Measurements from ENCODE around the gene UBE2S.
"Not testable (repeated sequence)": the region's sequence is repeated elsewhere in the genome, so short reads cannot be mapped to it uniquely, and the experiment has no call there.

UBE2S gene

GRCh38 chr19:55452749-55453346 lies 45.3 kb upstream of the UBE2S start:
- H3K27ac ChIP-seq (ENCODE audit: low read depth, low read length): no peak overlapping the region
- no peak overlapping the region for H3K4ac ChIP-seq (ENCODE audit: low read depth, low read length)
- peak; percentile 92 for DNase-seq
- H3K27me3 ChIP-seq (ENCODE audit: insufficient read depth, low read length, poor library complexity): peaks cover 17% of the 10 kb centered on the region
- H3K4me1 ChIP-seq (ENCODE audit: control insufficient read depth, low read depth, low read length): no peaks in the 10 kb centered on the region
- H2BK120ac ChIP-seq (ENCODE audit: low read depth, low read length): no peak overlapping the region
- H2AK5ac ChIP-seq (ENCODE audit: low read length): no peak overlapping the region
- H3K4me3 ChIP-seq (ENCODE audit: low read length): no peak overlapping the region
- H2BK15ac ChIP-seq (replicated peaks; ENCODE audit: low read depth): no peak overlapping the region
- H4K8ac ChIP-seq (ENCODE audit: low read depth, low read length): no peak overlapping the region
- no peak overlapping the region for H3K18ac ChIP-seq (ENCODE audit: low read length)
- H3K9ac ChIP-seq (ENCODE audit: low read length): no peak overlapping the region
- WGBS (ENCODE audit: extremely low coverage, insufficient coverage, low lambda C conversion rate): no CpG with 5 or more reads among the region's 34 CpGs
- H3K56ac ChIP-seq (ENCODE audit: low read length): no peak overlapping the region
- no peaks in the 10 kb centered on the region for H3K79me2 ChIP-seq (ENCODE audit: control insufficient read depth, insufficient read depth, low read length)
- H3K79me1 ChIP-seq (ENCODE audit: low read length): no peaks in the 10 kb centered on the region
- H2BK5ac ChIP-seq (ENCODE audit: low read length): no peak overlapping the region
- H3K23ac ChIP-seq (ENCODE audit: low read length): no peak overlapping the region
- no peak overlapping the region for H4K5ac ChIP-seq (ENCODE audit: low read length)
- no peaks in the 10 kb centered on the region for H3K36me3 ChIP-seq (ENCODE audit: control insufficient read depth, insufficient read depth, low read length)
- no peak overlapping the region for H3K4me2 ChIP-seq (ENCODE audit: low read length)

DNA sequence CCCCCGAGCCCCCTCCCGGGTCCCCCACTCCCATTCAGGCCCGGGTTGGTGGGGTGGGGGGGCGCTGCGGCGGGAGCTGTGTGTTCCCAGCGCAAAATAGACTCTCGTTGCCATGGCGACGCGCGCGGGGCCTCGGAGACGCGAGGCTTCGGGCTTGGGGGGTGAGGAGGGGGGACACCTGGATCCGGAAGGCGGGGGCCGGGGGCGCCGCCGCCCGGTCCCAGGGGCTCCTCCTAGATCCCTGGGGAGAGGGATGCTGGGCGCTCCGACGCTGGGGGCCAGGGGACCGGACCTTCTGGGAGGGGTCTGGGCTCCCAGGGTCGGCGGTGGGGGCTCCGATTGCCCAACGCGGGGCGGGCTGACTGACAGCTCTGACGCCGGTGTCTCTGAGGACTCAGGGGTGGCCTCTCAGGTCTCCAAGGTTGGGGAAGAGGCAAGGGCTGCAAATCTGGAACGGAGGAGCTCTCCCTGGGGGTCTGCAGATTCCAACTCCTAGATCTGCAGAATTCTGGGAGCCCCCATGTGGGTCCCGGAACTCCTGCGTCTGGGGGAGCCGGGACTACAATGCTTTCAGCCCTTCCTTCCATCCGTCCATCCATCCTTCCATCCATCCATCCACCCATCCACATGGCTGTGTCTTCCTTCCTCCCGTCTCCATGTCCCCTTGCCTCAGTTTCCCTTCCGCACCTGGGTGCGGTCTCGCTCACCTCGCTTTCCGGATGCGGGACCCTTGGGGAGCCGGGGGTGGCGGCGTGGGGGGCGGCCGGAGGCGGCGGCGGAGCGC lies 44.6 kb upstream of the UBE2S start:
- no peak overlapping the region for H2AK5ac ChIP-seq (ENCODE audit: low read length)
- H3K18ac ChIP-seq (ENCODE audit: low read length): no peak overlapping the region
- H3K56ac ChIP-seq (ENCODE audit: low read length): peak overlapping the region; percentile 30
- no peak overlapping the region for H3K27ac ChIP-seq (ENCODE audit: low read depth, low read length)
- H3K27me3 ChIP-seq (ENCODE audit: insufficient read depth, low read length, poor library complexity): peaks cover 17% of the 10 kb centered on the region
- no peak overlapping the region for H2BK120ac ChIP-seq (ENCODE audit: low read depth, low read length)
- no peak for DNase-seq
- no peak overlapping the region for H4K5ac ChIP-seq (ENCODE audit: low read length)
- no peak overlapping the region for H3K4me3 ChIP-seq (ENCODE audit: low read length)
- no peaks in the 10 kb centered on the region for H3K36me3 ChIP-seq (ENCODE audit: control insufficient read depth, insufficient read depth, low read length)
- no CpG with 5 or more reads among the region's 57 CpGs for WGBS (ENCODE audit: extremely low coverage, insufficient coverage, low lambda C conversion rate)
- no peak overlapping the region for H3K4ac ChIP-seq (ENCODE audit: low read depth, low read length)
- no peak overlapping the region for H2BK5ac ChIP-seq (ENCODE audit: low read length)
- H3K79me1 ChIP-seq (ENCODE audit: low read length): no peaks in the 10 kb centered on the region
- H3K23ac ChIP-seq (ENCODE audit: low read length): no peak overlapping the region
- H4K8ac ChIP-seq (ENCODE audit: low read depth, low read length): no peak overlapping the region
- no peaks in the 10 kb centered on the region for H3K79me2 ChIP-seq (ENCODE audit: control insufficient read depth, insufficient read depth, low read length)
- H3K4me2 ChIP-seq (ENCODE audit: low read length): peak overlapping the region; percentile 42
- H3K9ac ChIP-seq (ENCODE audit: low read length): peak overlapping the region; percentile 45
- no peaks in the 10 kb centered on the region for H3K4me1 ChIP-seq (ENCODE audit: control insufficient read depth, low read depth, low read length)
- no peak overlapping the region for H2BK15ac ChIP-seq (replicated peaks; ENCODE audit: low read depth)

- DNase-seq: no peak
- WGBS (ENCODE audit: extremely low coverage, insufficient coverage, low lambda C conversion rate): no CpG with 5 or more reads among the region's 80 CpGs
- peaks cover 17% of the 10 kb centered on the region for H3K27me3 ChIP-seq (ENCODE audit: insufficient read depth, low read length, poor library complexity)
These were observed 43.8 kb upstream of the UBE2S start for GRCh38 chr19:55451163-55451964.

GRCh38 chr19:55449469-55449868 lies 41.9 kb upstream of the UBE2S start:
- H4K5ac ChIP-seq (ENCODE audit: low read length): no peak overlapping the region
- H3K4me3 ChIP-seq (ENCODE audit: low read length): no peak overlapping the region
- H3K18ac ChIP-seq (ENCODE audit: low read length): no peak overlapping the region
- no peak for DNase-seq
- no peak overlapping the region for H3K23ac ChIP-seq (ENCODE audit: low read length)
- H3K36me3 ChIP-seq (ENCODE audit: control insufficient read depth, insufficient read depth, low read length): no peaks in the 10 kb centered on the region
- WGBS (ENCODE audit: extremely low coverage, insufficient coverage, low lambda C conversion rate): no CpG with 5 or more reads among the region's 16 CpGs
- no peak overlapping the region for H2BK5ac ChIP-seq (ENCODE audit: low read length)
- H3K27ac ChIP-seq (ENCODE audit: low read depth, low read length): no peak overlapping the region
- no peak overlapping the region for H3K4me2 ChIP-seq (ENCODE audit: low read length)
- no peak overlapping the region for H2BK120ac ChIP-seq (ENCODE audit: low read depth, low read length)
- peaks cover 28% of the 10 kb centered on the region for H3K27me3 ChIP-seq (ENCODE audit: insufficient read depth, low read length, poor library complexity)
- no peaks in the 10 kb centered on the region for H3K79me1 ChIP-seq (ENCODE audit: low read length)
- H3K4ac ChIP-seq (ENCODE audit: low read depth, low read length): no peak overlapping the region
- no peak overlapping the region for H4K8ac ChIP-seq (ENCODE audit: low read depth, low read length)
- no peaks in the 10 kb centered on the region for H3K79me2 ChIP-seq (ENCODE audit: control insufficient read depth, insufficient read depth, low read length)
- no peak overlapping the region for H3K9ac ChIP-seq (ENCODE audit: low read length)
- no peak overlapping the region for H2AK5ac ChIP-seq (ENCODE audit: low read length)
- no peaks in the 10 kb centered on the region for H3K4me1 ChIP-seq (ENCODE audit: control insufficient read depth, low read depth, low read length)
- no peak overlapping the region for H2BK15ac ChIP-seq (replicated peaks; ENCODE audit: low read depth)
- no peak overlapping the region for H3K56ac ChIP-seq (ENCODE audit: low read length)

More at GRCh38 chr19:55451163-55451964, 43.8 kb upstream of the UBE2S start:
- H3K4ac ChIP-seq (ENCODE audit: low read depth, low read length): no peak overlapping the region
- H3K79me2 ChIP-seq (ENCODE audit: control insufficient read depth, insufficient read depth, low read length): no peaks in the 10 kb centered on the region
- H3K36me3 ChIP-seq (ENCODE audit: control insufficient read depth, insufficient read depth, low read length): no peaks in the 10 kb centered on the region
- no peak overlapping the region for H4K8ac ChIP-seq (ENCODE audit: low read depth, low read length)
- no peak overlapping the region for H3K9ac ChIP-seq (ENCODE audit: low read length)
- no peak overlapping the region for H3K18ac ChIP-seq (ENCODE audit: low read length)
- H3K4me1 ChIP-seq (ENCODE audit: control insufficient read depth, low read depth, low read length): no peaks in the 10 kb centered on the region
- no peak overlapping the region for H2AK5ac ChIP-seq (ENCODE audit: low read length)
- no peak overlapping the region for H3K27ac ChIP-seq (ENCODE audit: low read depth, low read length)
- H3K23ac ChIP-seq (ENCODE audit: low read length): no peak overlapping the region
- no peak overlapping the region for H2BK120ac ChIP-seq (ENCODE audit: low read depth, low read length)
- H3K4me2 ChIP-seq (ENCODE audit: low read length): no peak overlapping the region
- no peak overlapping the region for H3K4me3 ChIP-seq (ENCODE audit: low read length)
- H4K5ac ChIP-seq (ENCODE audit: low read length): no peak overlapping the region
- H2BK5ac ChIP-seq (ENCODE audit: low read length): no peak overlapping the region
- no peak overlapping the region for H2BK15ac ChIP-seq (replicated peaks; ENCODE audit: low read depth)
- H3K56ac ChIP-seq (ENCODE audit: low read length): no peak overlapping the region
- no peaks in the 10 kb centered on the region for H3K79me1 ChIP-seq (ENCODE audit: low read length)

- H3K27ac ChIP-seq (ENCODE audit: low read depth, low read length); H4K8ac ChIP-seq (ENCODE audit: low read depth, low read length); DNase-seq; H3K18ac ChIP-seq (ENCODE audit: low read length); H3K36me3 ChIP-seq (ENCODE audit: control insufficient read depth, insufficient read depth, low read length); H3K79me2 ChIP-seq (ENCODE audit: control insufficient read depth, insufficient read depth, low read length); H3K9ac ChIP-seq (ENCODE audit: low read length); H3K56ac ChIP-seq (ENCODE audit: low read length); H3K4me2 ChIP-seq (ENCODE audit: low read length); H2BK5ac ChIP-seq (ENCODE audit: low read length); H3K4ac ChIP-seq (ENCODE audit: low read depth, low read length); H3K23ac ChIP-seq (ENCODE audit: low read length); H4K5ac ChIP-seq (ENCODE audit: low read length); H3K79me1 ChIP-seq (ENCODE audit: low read length); H3K4me3 ChIP-seq (ENCODE audit: low read length); H2BK15ac ChIP-seq (replicated peaks; ENCODE audit: low read depth); H2BK120ac ChIP-seq (ENCODE audit: low read depth, low read length); H2AK5ac ChIP-seq (ENCODE audit: low read length); H3K4me1 ChIP-seq (ENCODE audit: control insufficient read depth, low read depth, low read length): not testable (repeated sequence)
- peaks cover 38% of the 10 kb centered on the region for H3K27me3 ChIP-seq (ENCODE audit: insufficient read depth, low read length, poor library complexity)
- WGBS (ENCODE audit: extremely low coverage, insufficient coverage, low lambda C conversion rate): no CpG with 5 or more reads among the region's 5 CpGs
These were observed 40.5 kb upstream of the UBE2S start for GRCh38 chr19:55448175-55448490.
